ENCODE measurements around the gene CDKN2A.

DNA sequence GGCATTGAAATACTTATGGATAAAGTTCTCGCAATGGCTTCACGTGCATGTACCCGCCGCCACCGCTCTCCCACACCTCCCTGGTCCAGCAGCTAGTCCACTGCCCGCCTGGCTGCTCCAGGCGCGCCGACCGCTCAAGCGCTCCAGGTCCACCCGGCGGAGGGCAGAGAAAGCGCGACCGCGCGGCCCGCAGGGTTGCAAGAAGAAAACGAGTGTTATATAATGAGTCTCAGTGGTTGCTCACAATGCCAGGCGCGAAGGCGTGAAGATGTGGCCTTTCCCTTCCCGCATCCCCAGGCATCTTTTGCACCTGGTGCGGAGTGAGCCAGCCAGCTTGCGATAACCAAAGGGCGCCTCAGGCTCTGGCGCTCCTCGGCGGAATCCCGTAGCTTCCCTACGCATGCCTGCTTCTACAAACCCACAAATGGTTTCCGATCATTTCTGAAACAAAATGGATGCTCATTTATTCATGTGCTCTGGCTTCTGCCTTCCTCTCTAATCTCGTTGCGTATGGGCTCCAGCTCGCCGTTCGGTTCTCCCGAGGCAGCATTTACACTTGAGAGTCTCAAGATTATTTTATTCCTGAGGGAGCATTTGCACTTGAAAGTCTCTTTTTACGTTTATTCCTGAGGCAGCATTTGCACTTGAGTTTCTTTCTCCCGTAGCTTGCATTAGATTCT lies 25.7 kb downstream of the CDKN2A start:
- TF ChIP-seq TAF1 (IDR thresholded peaks at IDR 0.05; ENCODE audit: borderline replicate concordance, insufficient read depth, low read length) = no peak
- TF ChIP-seq FOXP2 (optimal IDR thresholded peaks at IDR 0.05; ENCODE audit: borderline replicate concordance, extremely low read depth, extremely low read length, insufficient read depth) = no peak
- TF ChIP-seq SIN3A (IDR thresholded peaks at IDR 0.05; ENCODE audit: borderline replicate concordance, insufficient read depth, low read length) = no peak

All from PFSK-1 (cell line).